Psoas muscle (tissue), 8 donors: ENCODE data around the gene GATM. TPM values are rescaled to one million over a fixed set of nuclear protein-coding genes. Genes with fewer than 3 reads are reported as not detected.
A peak's percentile ranks its signal among the peaks of the same experiment; 100 is the strongest.

Experiments used
- ATAC-seq, 4 donors: fragments of 200-7000 bp; cut with Tn5 transposase; one replicate each; pipeline ENCODE4 v1.9.1; 2020; ENCODE audit warnings: moderate library complexity in 3 of 4, mild to moderate bottlenecking in 2 of 4
- DNase-seq, 2 donors: peaks; one replicate each; pipeline ENCODE4 v3.0.0-alpha.2; 2020
- H3K27ac ChIP-seq: fragments of 200-600 bp; one replicate; pipeline ENCODE4 v1.8.0; 2022
- H3K27me3 ChIP-seq, 3 donors: fragments of 200-600 bp in 1 of 3; one replicate each; pipeline versions ENCODE4 v1.6.1 to v1.8.0; 2013 to 2022; ENCODE audit warnings: low read length in 2 of 3, mild to moderate bottlenecking in 2 of 3, moderate library complexity in 1 of 3; ENCODE audit not compliant: insufficient read depth in 3 of 3
- H3K36me3 ChIP-seq, 2 donors: fragments of 200-600 bp in 1 of 2; one replicate each; pipeline versions ENCODE4 v1.6.1 to v1.8.0; 2013 to 2022; ENCODE audit warnings: low read depth in 1 of 2, mild to moderate bottlenecking in 1 of 2, moderate library complexity in 1 of 2; ENCODE audit not compliant: insufficient read depth in 1 of 2
- H3K4me1 ChIP-seq: fragments of 200-600 bp; one replicate; pipeline ENCODE4 v1.8.0; 2022
- H3K4me3 ChIP-seq: fragments of 200-600 bp; one replicate; pipeline ENCODE4 v1.8.0; 2022; ENCODE audit warnings: mild to moderate bottlenecking
- H3K9me3 ChIP-seq: fragments of 200-600 bp; one replicate; pipeline ENCODE4 v1.8.0; 2022
- WGBS, 3 donors: extraction: QIAGEN DNeasy Blood & Tissue Kit; methylation state at CpG; one replicate each; pipeline versions ENCODE4 v1.1.6 to v1.1.7; 2013; 5-methylcytosine and 5-hydroxymethylcytosine counted together
- intact Hi-C, 2 donors: fragments of 100-400 bp; cut with DNase I; formaldehyde crosslinking; loops; one replicate each; pipeline versions ENCODE4 v1.11.0 to v1.14.2; 2022
- polyA plus RNA-seq, 3 donors: library from polyadenylated mRNA; stranded (reverse); fragments of 200-250 nt; gene quantifications; one replicate each; pipeline ENCODE4 v1.2.3, GENCODE V29; 2013
- total RNA-seq, 4 donors: library from RNA; stranded (reverse); fragmentation: NEBNext Ultra II Directional in 2 of 4; extraction: Animal tissue kit (Norgen Biotek cat#: 25700) in 2 of 4; gene quantifications; one replicate each; pipeline versions ENCODE4 v1.2.1 to v1.2.4, GENCODE V29; 2021 to 2023
- TF ChIP-seq, protein P1 (sequence below): fragments of 200-600 bp; IDR thresholded peaks from one replicate; pipeline ENCODE4 v1.8.0; 2022; ENCODE audit warnings: antibody characterized with exemption
- donor health status: healthy with polysubstance abuse.
- donor health status: DM: no; HTN: no; CAD: no; lungs with moderate emphysema.
- donor health status: Bipolar disorder and iron deficiency.
- donor health status: healthy.
- donor health status: DM: yes; HTN: yes; CAD: no.
- donor health status: DM: no; HTN: no; CAD: no.
- donor health status: DM: no; HTN: no; CAD: no.
- donor health status: DM: yes; HTN: yes; CAD: no.

The GATM gene
- total and polyA plus RNA-seq, 7 donors, result 13.1 to 41.3 (median 21.3) TPM

DNA sequence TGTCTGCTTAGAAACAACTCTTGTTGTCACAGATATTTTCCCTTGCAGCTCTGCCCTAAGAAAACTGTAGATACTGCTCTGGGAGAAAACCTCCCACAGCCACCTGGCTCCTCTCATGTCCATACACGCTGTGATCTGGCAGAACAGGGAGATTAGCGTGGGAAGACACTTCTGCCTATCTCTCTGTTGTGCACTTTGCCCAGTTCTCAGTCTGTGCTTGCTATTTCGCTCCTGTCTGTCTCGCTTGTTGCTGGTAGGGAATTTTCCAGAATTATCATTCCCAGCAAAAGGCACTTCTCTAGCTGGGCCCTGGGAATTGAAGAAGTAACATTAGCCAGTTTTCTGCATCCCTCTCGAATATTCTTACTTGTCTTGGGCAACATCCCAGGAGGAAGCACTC, 8.1 kb upstream of the GATM start:
- intact Hi-C loops, result no loop called here
- no peaks in the 10 kb centered on the region for H3K9me3 ChIP-seq
- 16 to 27% (median 19%) methylated on average over 5 of the region's 5 CpGs for WGBS, 3 donors
- H3K27me3 ChIP-seq, result no peaks in the 10 kb centered on the region
- TF ChIP-seq, protein P1, sequence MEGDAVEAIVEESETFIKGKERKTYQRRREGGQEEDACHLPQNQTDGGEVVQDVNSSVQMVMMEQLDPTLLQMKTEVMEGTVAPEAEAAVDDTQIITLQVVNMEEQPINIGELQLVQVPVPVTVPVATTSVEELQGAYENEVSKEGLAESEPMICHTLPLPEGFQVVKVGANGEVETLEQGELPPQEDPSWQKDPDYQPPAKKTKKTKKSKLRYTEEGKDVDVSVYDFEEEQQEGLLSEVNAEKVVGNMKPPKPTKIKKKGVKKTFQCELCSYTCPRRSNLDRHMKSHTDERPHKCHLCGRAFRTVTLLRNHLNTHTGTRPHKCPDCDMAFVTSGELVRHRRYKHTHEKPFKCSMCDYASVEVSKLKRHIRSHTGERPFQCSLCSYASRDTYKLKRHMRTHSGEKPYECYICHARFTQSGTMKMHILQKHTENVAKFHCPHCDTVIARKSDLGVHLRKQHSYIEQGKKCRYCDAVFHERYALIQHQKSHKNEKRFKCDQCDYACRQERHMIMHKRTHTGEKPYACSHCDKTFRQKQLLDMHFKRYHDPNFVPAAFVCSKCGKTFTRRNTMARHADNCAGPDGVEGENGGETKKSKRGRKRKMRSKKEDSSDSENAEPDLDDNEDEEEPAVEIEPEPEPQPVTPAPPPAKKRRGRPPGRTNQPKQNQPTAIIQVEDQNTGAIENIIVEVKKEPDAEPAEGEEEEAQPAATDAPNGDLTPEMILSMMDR, result no peak
- H3K4me1 ChIP-seq, result peaks cover 18% of the 10 kb centered on the region
- H3K4me3 ChIP-seq, result no peak overlapping the region
- ATAC-seq (peak in 3 of 4 donors; percentile 34 to 67 (median 48)), DNase-seq (no peak)
- peak overlapping the region; percentile 43 for H3K27ac ChIP-seq
- no peaks in the 10 kb centered on the region for H3K36me3 ChIP-seq

DNA sequence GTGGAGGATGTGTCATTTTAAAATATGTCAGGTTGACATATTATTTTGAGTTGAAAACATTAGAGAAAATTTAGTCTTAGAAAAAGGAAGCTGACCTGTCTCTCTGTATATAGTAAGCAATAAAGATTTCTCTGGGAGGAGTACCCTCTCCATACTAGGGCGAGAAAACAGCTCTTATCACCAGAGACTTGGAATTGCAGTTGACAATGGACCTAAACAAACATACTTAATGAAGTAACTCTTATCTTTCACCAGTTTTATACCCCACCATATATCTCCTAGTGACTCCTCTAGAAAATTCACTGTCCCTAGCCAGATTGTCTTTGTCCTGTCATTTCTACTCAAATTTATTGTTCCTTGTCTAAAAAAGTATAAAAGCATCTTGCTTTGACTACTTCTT, 7.2 kb upstream of the GATM start:
- intact Hi-C loops, result no loop called here
- H3K4me3 ChIP-seq, result no peak overlapping the region
- 77 to 97% (median 91%) methylated on average over 1 of the region's 1 CpG for WGBS, 3 donors
- no peak overlapping the region for H3K27ac ChIP-seq
- TF ChIP-seq, protein P1, result no peak
- no peaks in the 10 kb centered on the region for H3K36me3 ChIP-seq
- DNase-seq (no peak), ATAC-seq (no peak)
- H3K9me3 ChIP-seq, result no peaks in the 10 kb centered on the region
- peaks cover 18% of the 10 kb centered on the region for H3K4me1 ChIP-seq
- no peaks in the 10 kb centered on the region for H3K27me3 ChIP-seq

DNA sequence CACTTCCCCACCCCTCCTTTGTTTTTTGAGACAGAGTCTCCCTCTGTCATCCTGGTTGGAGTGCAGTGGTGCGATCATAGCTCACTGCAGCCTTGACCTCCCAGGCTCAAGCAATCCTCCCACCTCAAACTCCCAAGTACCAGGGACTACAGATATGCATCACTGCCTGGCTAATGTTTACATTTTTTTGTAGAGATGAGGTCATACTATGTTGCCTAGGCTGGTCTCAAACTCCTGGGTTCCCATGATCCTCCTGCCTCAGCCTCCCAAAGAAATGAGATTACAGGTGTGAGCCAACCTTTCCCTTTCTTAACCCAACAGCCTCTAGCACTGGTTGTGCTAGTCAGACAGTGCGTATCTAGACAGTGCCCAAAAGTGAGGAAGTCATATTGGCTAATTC, 6.4 kb upstream of the GATM start:
- peaks cover 18% of the 10 kb centered on the region for H3K4me1 ChIP-seq

DNA sequence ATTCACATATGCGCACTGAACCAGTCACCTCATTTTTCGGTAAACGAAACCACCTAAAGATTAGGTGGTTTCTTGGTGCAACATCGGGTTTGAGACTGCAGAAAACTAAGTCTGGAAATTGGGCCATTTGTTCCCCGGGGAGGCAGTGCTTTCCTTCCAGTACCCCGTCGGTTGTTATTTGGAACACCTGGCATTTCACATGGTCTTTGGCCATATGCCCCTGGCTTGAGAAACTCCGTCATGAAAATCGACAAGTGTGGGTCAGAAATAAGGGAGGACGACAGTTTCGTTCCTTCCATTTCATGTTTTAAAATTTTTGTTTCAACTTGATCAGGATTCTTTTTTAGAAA, 544 bp upstream of the GATM start:
- Histone ChIP-seq H3K9me3 (no peaks in the 10 kb centered on the region), H3K36me3 (peaks cover 0 to 14% of the 10 kb centered on the region in 2 donors), H3K27me3 (no peaks in the 10 kb centered on the region), H3K27ac (peak overlapping the region; percentile 87), H3K4me3 (peak overlapping the region; percentile 86), H3K4me1 (peaks cover 16% of the 10 kb centered on the region)
- ATAC-seq (no peak), DNase-seq (peak in 1 of 2 donors; percentile 22)
- intact Hi-C loops, result loop anchor here (5.0 to 10.0 kb wide), 2 partner anchors 174 to 182 kb away; no protein-coding TSS in a partner anchor
- 10 to 13% (median 11%) methylated on average over 11 of the region's 11 CpGs for WGBS, 3 donors
- TF ChIP-seq, protein P1, result no peak

More for the DNA sequence above, 6.4 kb upstream of the GATM start:
- TF ChIP-seq, protein P1, result no peak
- Histone ChIP-seq H3K27ac (no peak overlapping the region), H3K27me3 (no peaks in the 10 kb centered on the region), H3K4me3 (no peak overlapping the region), H3K9me3 (no peaks in the 10 kb centered on the region), H3K36me3 (no peaks in the 10 kb centered on the region)
- intact Hi-C loops, result no loop called here
- DNase-seq (no peak), ATAC-seq (no peak)
- WGBS, 3 donors, result 89 to 95% (median 95%) methylated on average over 2 of the region's 2 CpGs

DNA sequence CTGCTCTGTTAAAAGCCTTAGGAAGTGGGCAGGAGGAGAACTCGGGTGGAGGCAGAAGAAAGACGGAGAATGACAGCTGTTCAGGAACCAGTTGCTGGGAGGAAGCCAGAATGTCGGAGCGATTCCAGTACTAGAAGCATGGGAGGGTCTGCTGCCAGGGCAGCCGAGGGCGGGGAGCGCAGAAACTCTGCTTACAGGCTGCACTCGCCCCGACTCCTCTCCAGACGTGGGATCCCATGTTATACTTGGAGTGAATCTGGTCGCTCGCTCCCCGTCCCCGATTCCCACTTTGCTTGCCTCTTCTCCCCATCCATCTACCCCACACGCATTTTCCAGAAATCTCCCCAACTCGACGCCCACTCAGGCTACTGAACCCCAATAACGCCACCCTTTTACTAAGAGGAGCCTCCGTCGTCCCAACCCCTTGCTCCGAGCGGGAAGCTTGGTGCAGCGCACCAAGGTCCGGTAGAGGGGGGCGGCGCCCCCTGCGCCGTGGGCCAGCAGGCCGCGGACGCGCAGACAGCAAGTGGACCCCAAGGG, 665 bp downstream of the GATM start:
- TF ChIP-seq, protein P1, result no peak
- peak overlapping the region; percentile 87 for H3K27ac ChIP-seq
- ATAC-seq (peak; percentile 31 to 59 (median 44)), DNase-seq (peak; percentile 40 to 73)
- intact Hi-C loops, result loop anchor here (5.0 to 10.0 kb wide), 2 partner anchors 173 to 180 kb away; no protein-coding TSS in a partner anchor
- peaks cover 16% of the 10 kb centered on the region for H3K4me1 ChIP-seq
- no peaks in the 10 kb centered on the region for H3K27me3 ChIP-seq
- peak overlapping the region; percentile 86 for H3K4me3 ChIP-seq
- H3K36me3 ChIP-seq, result peaks cover 0 to 17% of the 10 kb centered on the region in 2 donors
- WGBS, 3 donors, result 0 to 1% (median 0%) methylated on average over 32 of the region's 32 CpGs
- no peaks in the 10 kb centered on the region for H3K9me3 ChIP-seq
